Amniotic epithelial cell (primary cell): ENCODE results near the gene ZNF423.
"Not testable (repeated sequence)": the region's sequence is repeated elsewhere in the genome, so short reads cannot be mapped to it uniquely, and the experiment has no call there.

Experiments used
- DNase-seq: peaks from one replicate; pipeline ENCODE4 v3.0.0-alpha.2; 2010; ENCODE audit warnings: low read depth

Gene ZNF423

GRCh38 chr16:49510654-49511305 lies 345.1 kb downstream of the ZNF423 start:
- no peak for DNase-seq

DNA sequence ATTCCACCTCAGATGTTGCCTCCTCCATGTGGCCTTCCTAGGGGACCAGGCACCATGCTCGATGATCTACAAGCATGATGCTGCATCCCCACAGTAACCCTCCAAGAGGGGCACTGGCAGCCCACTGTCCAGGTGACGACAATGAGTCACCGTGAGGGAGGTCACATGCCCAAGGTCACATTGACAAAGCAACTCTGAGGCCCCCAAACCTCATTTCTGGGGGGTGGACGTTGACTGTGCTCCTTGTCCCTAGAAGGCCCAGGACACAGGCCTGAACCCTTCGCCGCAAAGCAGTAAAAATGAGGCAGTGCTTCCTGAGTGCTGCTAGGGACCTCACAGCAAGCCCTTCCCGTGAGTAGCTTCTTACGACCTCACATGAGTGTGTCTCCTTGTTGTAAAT lies 345.8 kb downstream of the ZNF423 start:
- no peak for DNase-seq

DNA sequence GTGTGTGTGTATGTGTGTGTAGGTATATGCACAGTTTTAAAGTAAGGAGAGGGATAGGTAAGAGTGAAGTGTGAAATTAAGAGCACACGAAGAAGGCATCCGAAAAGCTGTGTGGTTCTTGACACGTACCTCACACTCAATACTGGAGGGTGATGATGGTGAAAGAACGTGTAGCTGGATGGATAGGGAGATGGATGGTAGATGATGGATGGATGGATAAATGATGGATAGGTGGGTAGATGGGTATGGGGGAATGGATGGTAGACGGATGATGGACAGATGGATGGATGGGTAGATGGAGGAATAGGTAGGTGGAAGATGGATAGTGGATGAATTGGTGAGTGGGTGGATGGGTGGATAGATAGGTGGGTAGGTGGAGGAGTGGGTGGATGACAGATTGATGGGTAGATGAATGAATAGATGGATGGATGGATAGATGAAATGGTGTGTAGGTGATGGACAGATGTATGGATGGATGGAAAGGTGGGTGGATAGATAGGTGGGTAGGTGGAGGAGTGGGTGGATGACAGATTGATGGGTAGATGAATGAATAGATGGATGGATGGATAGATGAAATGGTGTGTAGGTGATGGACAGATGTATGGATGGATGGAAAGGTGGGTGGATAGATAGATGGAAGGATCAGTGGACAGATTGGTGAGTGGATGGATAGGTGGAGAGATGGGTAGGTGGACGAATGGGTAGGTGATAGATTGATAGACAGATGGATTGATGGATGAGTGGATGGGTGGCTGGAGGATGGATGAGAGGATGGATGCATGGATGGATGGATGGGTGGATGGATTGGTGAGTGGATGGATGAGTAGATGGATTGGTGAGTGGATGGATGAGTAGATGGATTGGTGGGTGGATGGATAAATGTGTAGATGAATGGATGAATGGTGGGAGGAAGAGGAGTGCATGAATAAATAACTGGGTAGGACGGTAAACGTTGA lies 349.6 kb downstream of the ZNF423 start:
- DNase-seq: not testable (repeated sequence)

GRCh38 chr16:49505556-49505955 lies 350.4 kb downstream of the ZNF423 start:
- DNase-seq: no peak

DNA sequence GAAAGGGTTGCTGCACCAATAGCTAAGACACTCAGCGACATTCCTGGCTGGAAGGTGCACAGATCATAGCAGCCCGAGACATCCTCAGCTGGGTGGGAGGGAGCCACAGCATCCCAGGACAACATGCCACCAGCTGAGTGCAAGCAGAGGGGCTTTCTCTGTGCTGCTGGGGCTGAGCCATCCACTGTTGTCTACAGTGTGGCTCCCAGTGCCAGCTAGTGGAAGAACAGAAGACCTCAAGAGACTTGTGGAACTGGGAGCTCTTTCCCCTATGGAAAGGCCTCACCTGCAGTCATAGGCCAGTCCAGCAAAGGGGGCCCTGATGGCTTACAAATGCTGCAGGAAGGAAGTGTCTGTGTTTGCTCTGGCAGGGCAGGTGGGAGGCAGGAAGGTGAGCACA lies 351.3 kb downstream of the ZNF423 start:
- no peak for DNase-seq

GRCh38 chr16:49504023-49504364 lies 351.9 kb downstream of the ZNF423 start:
- no peak for DNase-seq

- DNase-seq: no peak
Measured at GRCh38 chr16:49503256-49504022, 352.5 kb downstream of the ZNF423 start.

- DNase-seq: no peak
Measured at GRCh38 chr16:49502136-49502881, 353.6 kb downstream of the ZNF423 start.

- DNase-seq: no peak
Measured at GRCh38 chr16:49499869-49500610, 355.9 kb downstream of the ZNF423 start.

- no peak for DNase-seq
Measured at GRCh38 chr16:49499414-49499785, 356.5 kb downstream of the ZNF423 start.

GRCh38 chr16:49498666-49499413 lies 357.1 kb downstream of the ZNF423 start:
- no peak for DNase-seq

GRCh38 chr16:49498264-49498663 lies 357.6 kb downstream of the ZNF423 start:
- DNase-seq: no peak

DNA sequence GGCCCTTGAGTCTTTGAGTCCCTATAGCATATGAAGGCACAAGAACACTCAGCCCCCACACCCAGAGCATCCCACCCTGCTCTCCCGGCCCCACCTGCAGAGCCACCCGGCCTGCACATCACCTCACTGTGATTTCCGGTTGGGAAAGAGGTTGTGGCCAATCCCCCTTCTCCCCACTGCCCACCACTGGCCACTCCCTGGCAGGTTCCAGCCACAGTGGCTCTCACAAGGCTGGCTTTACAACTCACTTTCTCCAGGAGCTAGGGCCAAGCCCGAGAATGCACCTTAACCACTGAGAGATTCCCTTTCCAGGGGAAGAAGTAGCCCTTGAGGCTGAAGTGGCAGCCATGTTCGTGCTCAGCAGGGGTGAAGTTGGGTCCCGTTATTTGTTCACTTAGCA lies 358.4 kb downstream of the ZNF423 start:
- DNase-seq: no peak

GRCh38 chr16:49496656-49497055 lies 359.3 kb downstream of the ZNF423 start:
- no peak for DNase-seq

GRCh38 chr16:49495596-49496355 lies 360.1 kb downstream of the ZNF423 start:
- DNase-seq: no peak

- DNase-seq: no peak
Measured at GRCh38 chr16:49494891-49495566, 360.9 kb downstream of the ZNF423 start.

DNA sequence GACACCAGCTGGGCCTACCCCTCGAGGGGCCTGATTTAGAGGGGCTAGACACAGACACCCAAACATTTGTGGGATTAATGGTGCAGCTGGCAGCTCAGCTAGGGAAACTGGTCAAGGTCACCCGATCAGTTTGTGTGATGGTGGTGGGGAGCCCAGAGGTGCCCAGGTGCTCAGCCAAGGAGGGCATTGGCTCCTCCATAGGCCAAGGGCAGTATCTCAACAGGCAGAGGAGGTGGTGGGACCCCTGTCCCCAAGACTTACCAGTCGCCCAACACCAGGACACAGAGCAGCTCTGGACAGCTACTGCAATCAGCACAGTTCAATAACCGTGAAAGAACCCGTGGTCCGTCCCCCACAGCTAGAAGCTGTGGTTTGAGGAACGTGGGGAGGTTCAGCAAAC lies 361.4 kb downstream of the ZNF423 start:
- no peak for DNase-seq

DNA sequence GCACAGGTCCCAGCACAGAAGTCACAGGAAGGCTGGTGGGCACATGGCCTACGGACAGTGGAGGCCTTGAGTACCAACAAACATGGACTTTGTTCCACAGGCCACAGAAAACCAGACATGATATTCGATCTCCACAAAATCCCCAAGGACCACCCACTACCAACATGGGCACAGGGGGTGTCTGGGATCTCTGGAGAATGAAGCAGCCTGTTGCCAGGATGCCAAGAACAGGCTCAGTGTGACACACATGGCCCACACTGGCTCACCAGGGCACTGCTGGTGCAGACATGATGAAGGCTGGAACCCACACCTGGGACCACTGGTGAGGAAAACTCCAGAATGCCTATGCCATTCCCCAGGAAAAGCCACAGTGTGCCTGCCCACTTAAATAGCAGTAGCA lies 362.1 kb downstream of the ZNF423 start:
- no peak for DNase-seq
